Stimulated activated CD8-positive, alpha-beta memory T cell treated with anti-CD3 and anti-CD28 coated beads, Interleukin-4, amount 100 ng/mL, for 24 hours (primary cell): ENCODE measurements around the gene KIAA1217.
"Not testable (repeated sequence)": the region's sequence is repeated elsewhere in the genome, so short reads cannot be mapped to it uniquely, and the experiment has no call there.

Source experiments
- DNase-seq: peaks from one replicate; pipeline ENCODE4 v3.0.0-alpha.2; 2020; ENCODE audit warnings: low read depth

Gene KIAA1217

DNA sequence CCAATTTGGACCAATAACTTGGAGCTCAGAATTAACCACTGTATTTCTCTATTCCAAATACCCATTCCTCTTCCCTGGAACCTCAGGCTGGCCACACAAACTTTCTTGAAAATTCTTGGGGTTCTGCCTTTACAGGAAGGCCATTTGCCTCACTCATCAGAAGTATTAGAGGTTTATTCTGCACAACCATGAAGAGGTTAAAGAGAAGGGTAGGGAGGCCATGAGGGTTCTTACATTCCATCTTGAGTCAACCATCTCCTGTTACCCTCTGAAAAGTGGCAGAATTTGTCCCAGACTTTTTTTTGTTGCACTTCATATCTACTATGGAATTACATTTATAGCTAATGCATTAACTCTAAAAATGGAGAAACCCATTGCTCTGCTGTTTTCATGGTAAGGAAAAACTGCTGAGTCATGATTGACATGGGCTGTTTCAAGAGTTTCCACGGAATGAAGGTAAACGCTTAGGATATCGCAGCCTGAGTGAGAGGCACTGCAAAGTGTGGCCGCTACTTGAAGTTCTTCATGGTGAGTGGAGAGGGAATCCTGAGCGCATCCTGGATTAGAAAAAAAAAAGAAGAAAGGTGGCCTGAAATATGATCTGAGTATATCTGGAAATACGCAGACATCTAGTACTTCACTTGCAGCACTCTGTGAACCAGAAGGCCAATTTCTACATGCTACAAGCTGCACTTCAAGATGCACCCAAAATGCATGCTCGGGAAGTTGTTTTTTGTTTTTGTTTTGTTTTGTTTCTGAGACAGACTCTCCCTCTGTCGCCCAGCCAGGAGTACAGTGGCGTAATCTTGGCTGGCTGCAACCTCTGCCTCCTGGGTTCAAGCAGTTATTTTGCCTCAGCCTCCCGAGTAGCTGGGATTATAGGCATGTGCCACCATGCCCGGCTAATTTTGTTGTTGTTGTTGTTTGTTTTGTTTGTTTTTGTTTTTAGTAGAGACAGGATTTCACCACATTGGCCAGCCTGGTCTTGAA, 83.7 kb downstream of the KIAA1217 start:
- DNase-seq, result no peak

DNA sequence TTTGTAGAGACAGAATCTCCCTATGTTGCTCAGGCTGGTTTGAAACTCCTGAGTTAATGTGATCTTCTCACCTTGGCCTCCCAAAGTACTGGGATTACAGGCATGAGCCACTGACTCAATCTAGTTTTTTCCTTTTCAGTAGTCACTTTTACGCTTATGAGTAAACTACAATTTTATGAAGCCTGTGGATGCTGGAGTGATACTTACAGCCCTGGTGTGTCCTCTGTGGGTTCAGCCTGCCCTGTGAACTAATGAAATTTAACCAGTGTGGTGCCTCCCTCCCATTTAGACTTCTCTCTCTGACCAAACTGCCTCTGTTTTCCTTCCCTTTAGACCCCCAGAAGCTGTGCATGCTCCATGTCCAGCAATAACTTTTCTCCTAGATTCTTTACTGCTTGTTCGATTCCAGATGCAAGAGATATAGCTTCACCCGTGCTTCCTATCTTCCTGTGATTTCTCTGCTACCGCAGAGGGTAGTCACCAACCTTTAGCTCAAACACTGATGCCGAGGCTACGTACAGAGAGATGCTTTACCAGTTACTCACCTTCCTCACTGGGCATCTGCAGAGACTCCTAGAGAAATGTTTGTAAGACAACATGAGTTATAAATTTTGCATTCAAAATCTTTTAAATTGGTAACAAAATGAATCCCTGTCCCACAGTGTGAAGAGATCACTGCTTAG, 90.8 kb downstream of the KIAA1217 start:
- no peak for DNase-seq

DNA sequence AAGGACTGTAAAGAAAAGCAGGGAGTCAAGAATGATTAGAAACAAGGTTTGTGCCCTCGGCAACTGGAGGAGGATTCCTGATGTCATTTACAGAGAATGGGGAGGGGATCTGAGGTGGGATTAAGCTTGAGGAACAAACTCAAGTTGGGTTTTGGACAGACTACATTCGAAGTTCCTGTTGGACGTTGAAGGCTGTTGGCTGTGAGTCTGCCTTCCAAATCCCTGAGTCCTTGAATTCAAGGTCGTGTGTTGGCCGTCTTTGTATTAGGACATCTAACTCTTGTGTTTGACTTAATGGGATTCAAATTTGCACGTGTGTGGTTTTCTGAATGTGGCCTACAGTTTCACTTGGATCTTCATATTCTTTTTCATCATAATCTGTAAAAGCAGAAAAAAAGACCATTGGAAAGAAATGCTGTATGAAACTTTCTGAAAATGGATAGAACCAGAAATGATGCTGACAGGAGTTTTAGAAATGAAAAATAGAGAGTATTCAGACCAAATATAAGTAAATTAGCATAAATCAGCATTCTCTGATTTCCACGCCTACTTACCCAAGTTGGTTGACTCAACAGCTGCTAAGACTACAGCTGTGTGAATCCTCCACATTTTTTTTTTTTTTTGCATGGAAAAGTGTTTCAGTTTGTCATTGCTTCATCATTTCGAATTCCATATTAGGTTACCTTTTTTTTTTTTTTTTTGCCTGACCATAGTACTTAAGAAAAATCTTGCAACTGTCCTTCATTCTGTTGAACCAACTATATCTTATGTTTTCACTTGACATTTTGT, 94.8 kb downstream of the KIAA1217 start:
- no peak for DNase-seq

DNA sequence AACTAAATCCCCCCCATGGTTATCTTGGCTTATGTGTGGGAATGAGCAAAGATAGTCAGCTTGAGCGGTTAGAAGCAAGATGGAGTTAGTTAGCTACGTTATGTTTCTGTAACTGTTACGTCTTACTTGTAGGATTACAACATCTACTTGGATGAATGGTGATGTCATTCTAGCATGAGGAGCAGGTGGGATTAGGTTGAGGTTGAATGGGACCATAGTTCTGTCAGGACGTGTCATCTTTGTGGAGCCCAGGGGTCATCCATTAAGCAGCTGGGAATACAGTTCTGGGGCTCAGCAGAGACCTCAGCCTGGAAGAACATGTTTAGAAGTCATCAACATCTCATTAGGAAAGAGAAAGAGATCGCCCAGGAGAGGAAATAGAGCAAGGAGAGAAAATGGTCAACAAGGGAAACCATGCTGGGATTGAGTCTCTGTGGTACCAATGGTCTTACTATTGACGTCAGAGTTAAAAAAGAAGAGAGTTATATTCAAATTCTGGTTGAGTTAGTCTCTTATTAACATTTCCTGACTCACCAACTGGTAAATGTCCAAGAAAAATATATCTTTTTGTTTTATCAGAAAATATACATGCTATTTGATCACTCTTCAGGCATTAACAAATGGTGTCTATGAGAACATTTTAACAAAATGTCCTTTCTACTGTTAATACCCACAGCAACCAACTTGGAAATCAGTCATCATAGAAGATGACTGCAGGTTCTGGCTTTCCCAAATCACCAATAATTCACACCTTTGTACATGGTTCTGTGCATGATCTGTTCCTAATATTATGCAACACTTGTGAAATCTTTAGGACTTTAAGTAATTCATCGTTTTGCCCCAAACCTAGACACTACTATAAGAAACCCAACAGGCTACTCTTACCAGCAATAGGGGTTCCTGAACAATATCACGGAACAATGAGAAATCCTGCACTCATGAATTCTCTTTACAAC, 96.9 kb downstream of the KIAA1217 start:
- no peak for DNase-seq

DNA sequence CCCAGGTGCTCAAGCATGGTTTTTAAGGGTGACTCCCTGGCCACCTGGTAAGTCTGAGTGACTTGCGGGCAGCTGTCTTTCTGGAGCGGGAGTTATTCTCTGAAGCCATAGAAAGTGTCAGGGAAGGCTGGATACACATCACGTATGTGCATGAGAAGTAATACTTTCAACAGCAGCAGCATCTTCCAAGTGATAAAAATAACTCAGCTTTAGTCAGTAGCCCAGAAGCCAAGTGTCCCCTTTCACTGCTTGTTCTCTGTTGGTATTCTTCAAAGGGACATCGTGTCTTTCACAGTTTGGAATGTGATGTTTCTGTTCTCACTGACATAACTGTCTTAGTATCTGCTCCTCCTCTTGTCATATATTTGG, 97.6 kb downstream of the KIAA1217 start:
- DNase-seq, result no peak

DNA sequence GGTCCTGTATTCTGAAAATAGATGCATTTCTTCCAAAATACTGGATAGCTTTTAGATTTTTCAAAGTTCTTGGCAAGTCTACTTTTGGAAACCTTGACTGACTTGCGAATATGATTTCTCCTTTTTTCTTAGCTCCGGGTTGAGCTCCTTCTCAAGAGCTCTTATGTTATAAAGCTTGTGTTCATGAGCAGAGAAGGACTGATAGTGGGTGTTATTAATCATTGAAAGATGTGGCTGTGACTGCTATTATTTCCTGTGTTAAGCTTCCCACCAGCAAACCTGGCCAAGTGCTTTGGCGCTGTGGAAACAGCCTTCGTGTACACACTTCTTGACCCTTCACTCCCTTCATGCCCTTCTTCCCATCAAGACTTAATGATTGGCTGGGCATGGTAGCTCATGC, 98.2 kb downstream of the KIAA1217 start:
- no peak for DNase-seq

DNA sequence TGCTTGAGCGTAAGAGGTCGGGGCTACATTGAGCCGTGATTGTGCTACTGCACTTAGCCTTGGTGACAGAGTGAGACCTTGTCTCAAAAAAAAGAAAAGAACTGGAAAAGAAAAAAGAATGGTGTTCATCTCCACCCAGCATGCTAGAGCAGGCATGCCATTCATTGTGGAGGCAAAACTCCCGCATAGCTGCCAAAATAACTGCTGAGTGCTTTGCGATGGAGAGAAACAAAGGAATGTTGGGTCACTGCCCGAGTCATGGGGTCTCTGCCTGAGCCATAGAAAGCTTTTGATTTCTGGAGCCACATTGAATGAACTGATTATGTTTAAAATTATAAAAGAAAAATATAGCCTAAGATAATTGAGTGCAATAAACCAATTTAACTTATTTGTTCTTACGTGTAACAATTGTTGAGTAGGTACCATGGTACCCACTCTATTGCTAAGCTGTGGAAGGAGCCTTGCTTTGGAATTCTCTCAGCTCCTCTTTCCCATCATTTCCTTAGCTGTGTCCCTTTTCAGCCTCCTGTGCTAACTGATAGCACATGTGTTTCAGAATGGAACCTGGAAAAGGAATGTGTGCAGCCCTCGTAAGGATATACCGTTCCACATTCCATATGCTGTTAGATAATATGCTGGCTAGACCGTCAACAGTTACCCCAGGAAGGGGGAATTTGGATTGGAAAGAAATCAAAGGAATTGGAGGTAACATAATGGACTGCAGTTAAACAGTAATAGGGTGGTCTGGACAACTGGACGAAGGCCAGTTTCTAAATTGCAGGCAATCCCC, 99.0 kb downstream of the KIAA1217 start:
- no peak for DNase-seq

DNA sequence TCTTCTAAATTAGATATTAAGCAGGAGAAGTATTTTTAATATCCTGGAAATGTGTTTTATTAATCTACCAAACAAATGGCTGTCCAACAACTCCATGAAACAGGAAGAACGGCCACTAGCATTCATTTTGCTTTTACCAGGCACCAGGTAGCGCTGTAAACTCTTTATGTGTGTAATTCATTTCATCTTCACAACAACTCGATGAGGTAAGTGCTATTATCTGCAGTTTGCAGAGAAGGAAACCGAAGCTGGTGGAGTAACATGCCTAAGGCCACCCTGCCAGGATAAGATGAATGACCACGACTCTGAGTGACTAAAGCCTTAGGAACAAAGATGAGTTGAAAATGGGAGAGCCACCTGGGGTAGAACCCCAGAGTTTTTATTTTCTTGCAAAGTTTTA, 101.2 kb downstream of the KIAA1217 start:
- no peak for DNase-seq

DNA sequence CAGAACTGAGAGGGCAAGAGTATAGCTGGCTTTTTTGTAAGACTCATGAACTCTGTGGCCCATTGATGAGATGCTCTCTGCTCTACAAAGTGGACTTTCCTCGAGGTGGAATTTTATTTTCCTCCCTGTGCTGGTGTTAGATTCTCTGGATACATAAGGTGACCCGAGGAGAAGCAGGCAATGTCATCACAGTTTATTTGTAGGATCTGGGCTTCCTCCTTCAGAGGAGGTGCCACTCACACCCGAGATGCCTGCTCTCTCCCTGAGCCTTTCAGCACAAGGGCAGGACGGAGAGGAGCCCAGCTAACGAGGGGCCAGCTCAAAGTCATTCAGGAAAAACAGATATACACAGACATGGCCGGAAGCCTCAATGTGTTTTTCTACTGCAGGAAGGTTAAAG, 103.0 kb downstream of the KIAA1217 start:
- DNase-seq, result no peak

DNA sequence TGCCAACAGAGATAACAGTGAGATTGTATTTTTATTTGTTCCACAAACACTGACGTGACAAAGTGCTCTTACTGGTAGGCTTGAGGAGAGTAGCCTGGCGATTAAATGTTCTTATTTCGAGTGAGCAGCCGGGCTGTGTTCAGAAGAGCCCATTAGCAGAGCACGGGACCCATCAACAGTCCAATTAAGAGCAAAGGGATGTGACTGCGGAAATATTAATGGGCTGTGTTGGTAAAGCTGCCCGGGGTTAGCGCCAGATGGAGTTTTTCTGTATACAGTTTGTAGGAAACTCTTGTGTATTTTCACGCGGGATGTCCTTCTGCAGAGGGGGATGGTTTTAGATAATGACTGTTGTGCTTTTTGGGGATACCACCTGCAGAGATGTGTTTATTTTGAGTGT, 104.3 kb downstream of the KIAA1217 start:
- no peak for DNase-seq

DNA sequence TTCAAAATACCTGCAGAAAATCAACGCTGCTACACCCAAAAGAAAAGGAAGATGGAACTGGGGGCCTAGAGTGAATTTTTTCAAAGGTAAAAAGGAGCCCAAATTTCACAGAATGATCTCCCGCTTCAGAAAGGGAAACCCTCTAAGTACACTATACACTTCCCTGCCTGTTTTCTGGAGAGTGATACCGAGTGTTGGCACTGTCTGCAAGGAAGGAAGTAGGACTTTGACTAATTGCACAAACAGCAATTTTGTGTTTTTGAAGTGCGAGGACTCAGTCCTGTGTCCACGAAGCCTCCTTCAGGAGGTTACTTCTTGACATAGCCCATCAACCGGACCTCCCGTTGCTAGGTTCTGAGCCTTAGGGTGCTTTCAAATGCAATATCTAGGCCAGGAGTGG, 106.3 kb downstream of the KIAA1217 start:
- DNase-seq, result no peak

DNA sequence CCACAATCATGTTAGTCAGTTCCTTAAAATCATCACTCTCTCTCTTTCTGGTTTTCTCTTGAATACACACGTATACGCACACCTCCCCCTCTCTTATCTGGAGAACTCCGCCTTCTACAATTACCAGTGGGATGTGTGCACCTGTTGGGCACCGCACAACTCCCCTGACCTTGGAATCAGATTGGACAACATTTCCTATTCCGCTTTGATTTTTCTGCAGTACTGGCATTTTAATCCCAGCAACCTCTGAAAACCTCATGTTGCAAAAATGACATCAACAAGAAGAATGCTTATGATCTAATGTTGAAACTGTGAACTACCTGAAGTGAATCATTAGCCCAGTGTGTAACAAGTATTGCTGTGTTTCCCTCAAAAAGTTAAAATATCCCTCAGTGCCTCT, 109.6 kb downstream of the KIAA1217 start:
- no peak for DNase-seq

DNA sequence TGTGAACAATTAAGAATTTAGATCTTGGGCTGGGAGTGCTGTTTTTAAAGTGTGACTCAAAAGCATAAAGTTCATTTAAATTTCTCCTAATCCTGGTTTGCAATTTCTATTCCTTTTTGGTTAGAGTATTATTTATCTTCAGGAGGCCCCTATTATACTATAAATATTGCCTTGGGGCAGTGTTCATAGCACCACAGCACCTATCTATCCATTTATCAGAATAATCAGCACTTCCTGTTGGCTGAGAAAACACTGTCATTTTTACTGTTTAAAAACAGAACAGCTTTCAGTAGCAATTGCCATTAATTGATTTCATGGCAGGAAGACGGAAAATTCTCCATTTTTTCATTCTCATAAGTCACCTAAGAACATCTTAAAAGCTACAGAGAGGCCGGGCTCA, 111.4 kb downstream of the KIAA1217 start:
- DNase-seq, result no peak

DNA sequence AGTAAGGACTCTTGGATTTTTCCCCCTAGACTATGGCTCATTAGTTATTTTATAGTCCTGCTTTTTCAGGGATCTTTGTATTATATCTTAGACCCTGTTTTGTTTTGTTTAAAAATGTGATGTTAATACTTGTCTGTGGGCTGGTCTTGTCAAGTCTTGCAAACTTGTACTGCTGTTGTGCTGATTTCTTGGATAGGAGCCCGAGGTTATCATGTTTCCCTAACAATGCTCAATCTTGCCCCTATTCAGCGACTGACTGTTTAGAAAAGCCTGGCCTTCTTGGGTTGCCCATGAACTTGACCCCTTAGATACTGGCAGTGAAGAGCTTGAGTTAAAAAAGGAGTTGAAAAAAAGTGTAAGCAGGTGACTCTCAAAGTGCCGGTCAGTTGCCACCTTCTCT, 115.7 kb downstream of the KIAA1217 start:
- no peak for DNase-seq

DNA sequence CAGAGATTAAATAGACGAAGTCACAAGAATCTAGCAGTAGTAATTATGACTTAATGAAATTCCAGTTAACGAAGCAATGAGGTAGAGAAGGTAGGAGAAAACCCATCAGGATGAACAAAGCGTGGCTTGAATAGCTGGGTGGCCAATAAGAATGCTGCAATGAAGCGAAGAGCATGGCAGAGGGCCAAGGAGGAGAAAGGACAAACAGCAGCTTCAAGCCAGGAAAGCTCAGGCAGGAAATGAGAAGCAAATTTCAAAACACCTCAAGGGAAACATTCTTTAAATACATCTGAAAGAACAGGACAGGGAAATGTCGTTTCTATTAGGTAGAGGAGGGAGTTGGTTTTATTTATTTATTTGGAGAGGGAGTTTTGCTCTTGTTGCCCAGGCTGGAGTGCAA, 122.5 kb downstream of the KIAA1217 start:
- no peak for DNase-seq

DNA sequence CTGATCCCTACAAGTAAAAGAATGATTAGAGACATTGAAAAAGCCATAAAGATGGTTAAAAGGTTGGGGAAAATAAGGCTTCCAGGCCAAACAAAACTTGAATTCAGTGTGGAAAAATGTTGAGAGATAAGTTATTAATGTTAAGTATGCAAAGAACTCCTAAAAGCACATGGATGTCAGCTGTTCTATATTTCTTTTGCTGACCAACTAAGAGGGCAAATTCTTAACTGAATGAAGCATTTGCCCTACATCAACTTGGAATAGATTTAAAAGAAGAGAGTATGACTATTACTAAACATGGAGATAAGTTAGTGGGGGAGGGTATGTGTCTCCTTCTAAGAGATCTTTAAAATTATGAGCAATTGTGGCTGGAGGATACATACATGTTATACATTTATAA, 124.8 kb downstream of the KIAA1217 start:
- no peak for DNase-seq

DNA sequence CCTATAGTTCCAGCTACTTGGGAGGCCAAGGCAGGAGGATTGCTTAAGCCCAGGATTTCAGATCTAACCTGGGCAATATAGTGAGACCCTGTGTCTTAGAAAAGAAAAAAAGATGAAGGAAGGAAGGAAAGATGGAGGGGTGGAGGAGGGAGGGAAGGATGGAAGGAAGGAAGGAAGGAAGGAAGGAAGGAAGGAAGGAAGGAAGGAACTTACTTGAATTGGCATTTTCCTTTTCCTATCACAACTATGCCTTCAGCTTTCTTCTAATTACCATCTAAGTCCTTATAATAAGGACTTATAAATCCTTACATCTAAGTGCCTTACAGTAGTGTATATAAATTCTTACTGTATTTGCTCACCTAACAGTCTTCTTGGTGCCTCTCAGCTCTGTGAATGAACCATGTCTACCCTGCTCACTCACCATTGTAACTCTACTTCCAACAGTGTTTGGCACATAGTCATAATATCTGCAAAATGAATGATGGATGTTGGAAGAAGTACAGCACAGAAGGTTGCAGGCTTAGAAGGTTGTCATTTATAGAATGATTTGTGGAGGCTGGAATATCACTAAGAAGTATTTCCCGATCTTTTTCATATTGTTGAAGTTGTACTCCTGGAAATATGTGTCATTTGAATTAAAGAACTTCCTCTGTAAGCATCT, 125.5 kb downstream of the KIAA1217 start:
- DNase-seq, result no peak

DNA sequence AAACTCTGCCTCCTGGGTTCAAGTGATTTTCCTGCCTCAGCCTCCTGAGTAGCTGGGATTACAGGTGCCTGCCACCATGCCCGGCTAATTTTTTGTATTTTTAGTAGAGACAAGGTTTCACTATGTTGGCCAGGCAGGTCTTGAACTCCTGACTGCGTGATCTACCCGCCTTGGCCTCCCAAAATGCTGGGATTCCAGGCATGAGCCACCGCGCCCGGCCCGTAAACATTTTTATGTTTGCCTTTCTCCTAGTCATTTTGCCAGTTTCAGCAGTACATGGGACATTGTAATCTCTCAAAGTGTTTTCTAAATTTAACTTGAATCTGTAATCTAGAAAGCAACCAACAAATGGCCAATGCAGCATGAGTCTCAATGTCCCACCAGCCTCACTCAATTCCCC, 128.8 kb downstream of the KIAA1217 start:
- not testable (repeated sequence) for DNase-seq

DNA sequence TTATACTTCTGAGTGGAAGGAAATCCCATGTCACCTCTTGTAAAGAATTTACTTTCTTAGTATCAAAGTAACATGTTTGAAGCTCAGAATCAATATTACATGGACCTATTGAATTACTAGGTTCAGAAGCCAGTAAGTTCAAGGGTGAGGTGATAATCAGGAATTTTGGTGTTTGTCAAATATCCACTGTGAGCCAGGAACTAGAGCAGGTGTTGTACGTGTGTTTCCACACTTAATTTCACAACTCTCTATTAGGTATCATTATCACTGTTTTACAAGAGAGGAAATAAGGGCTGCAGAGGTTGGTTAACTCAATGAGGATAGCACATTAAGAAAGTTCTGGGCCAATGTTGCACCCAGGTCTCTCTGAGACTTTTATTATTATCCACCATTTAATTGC, 130.4 kb downstream of the KIAA1217 start:
- no peak for DNase-seq

DNA sequence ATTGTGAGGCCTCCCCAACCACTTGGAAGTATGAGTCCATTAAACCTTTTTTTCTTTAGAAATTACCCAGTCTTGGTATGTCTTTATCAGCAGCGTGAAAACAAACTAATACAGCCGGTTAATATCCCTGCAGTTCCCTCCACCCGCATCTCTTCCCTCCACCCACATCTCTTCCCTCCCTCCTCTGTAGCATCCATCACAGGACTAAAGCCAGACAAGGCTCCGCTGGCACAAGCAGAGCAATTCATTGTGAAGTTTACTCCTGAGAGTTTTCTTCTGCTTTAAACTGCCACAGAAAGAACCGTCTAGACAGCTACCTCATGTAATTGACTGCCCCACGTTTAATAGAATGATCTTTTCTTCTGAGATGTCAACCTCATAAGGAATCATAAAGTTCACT, 131.5 kb downstream of the KIAA1217 start:
- no peak for DNase-seq
